GM12878 (cell line): ENCODE results near the gene CTNNA3. TPM values are rescaled to one million over a fixed set of nuclear protein-coding genes. Genes with fewer than 3 reads are reported as not detected.

Source experiments
- ATAC-seq: fragments of 200-7000 bp; cut with Tn5 transposase; 3 replicates; pipeline ENCODE4 v1.9.1; 2020; ENCODE audit warnings: mild to moderate bottlenecking, moderate library complexity
- BruUV-seq: library from RNA; stranded (reverse); fragments of 400-500 nt; replicated peaks from 2 replicates; lab custom pipeline; 2021; lab: Mats Ljungman, UMichigan
- CTCF ChIA-PET: fragments of 300-600 bp; sonication (Branson Sonifier 250); formaldehyde crosslinking; extraction: SDS; loops from one replicate; lab custom pipeline; 2021; ENCODE audit warnings: inconsistent platforms; lab: Yijun Ruan, JAX
- POLR2A ChIA-PET: fragments of 350-600 bp; formaldehyde crosslinking; extraction: SDS; loops from one replicate; lab custom pipeline; 2021; ENCODE audit warnings: inconsistent platforms; lab: Charles Lee
- RAD21 ChIA-PET: fragments of 300-600 bp; sonication (Branson Sonifier 250); formaldehyde crosslinking; loops from one replicate; lab custom pipeline; 2023; ENCODE audit warnings: antibody characterized with exemption; ENCODE audit not compliant: unreplicated experiment; lab: Charles Lee
- SMC1A ChIA-PET: fragments of 300-600 bp; sonication (Branson Sonifier 250); formaldehyde crosslinking; loops from one replicate; lab custom pipeline; 2023; ENCODE audit not compliant: unreplicated experiment, uncharacterized antibody; lab: Charles Lee
- DNase-seq: peaks from one replicate; pipeline ENCODE4 v3.0.0-alpha.2; 2011; ENCODE audit warnings: low read depth, low spot score
- FAIRE-seq: peaks from 3 replicates; lab custom pipeline; 2011; peaks lifted over from hg19 to GRCh38; lab: Jason Lieb, UNC
- H2AFZ ChIP-seq: 2 replicates; pipeline ENCODE4 v1.6.0; 2011; ENCODE audit warnings: low read depth, low read length, control low read depth; ENCODE audit not compliant: control insufficient read depth
- H3K27ac ChIP-seq: 2 replicates; pipeline ENCODE4 v1.5.1; 2011; ENCODE audit warnings: control low read depth; ENCODE audit not compliant: control insufficient read depth, insufficient read depth
- H3K27me3 ChIP-seq, 2 experiments: replicated peaks in 1 of 2; 2 replicates each; pipeline versions ENCODE4 v1.6.0 to v1.6.1; 2011; ENCODE audit warnings: low read length in 1 of 2; ENCODE audit not compliant: control insufficient read depth in 2 of 2, insufficient read depth in 2 of 2
- H3K36me3 ChIP-seq, 2 experiments: 2 replicates each; pipeline ENCODE4 v1.5.1; 2011; ENCODE audit warnings: low read length in 1 of 2; ENCODE audit not compliant: control insufficient read depth in 2 of 2, insufficient read depth in 2 of 2
- H3K4me1 ChIP-seq: 2 replicates; pipeline ENCODE4 v1.6.1; 2011; ENCODE audit warnings: mild to moderate bottlenecking, low read length, moderate library complexity, mixed read lengths; ENCODE audit not compliant: control insufficient read depth, insufficient read depth
- H3K4me2 ChIP-seq: 2 replicates; pipeline ENCODE4 v1.6.0; 2011; ENCODE audit warnings: control low read depth; ENCODE audit not compliant: control insufficient read depth, insufficient read depth
- H3K4me3 ChIP-seq: fragments of 200-600 bp; sonication (generic); 2 replicates; pipeline ENCODE4 v1.5.1; 2016
- H3K79me2 ChIP-seq: 2 replicates; pipeline ENCODE4 v1.6.0; 2011; ENCODE audit warnings: low read length; ENCODE audit not compliant: control insufficient read depth, insufficient read depth
- H3K9ac ChIP-seq: 2 replicates; pipeline ENCODE4 v1.8.0; 2011; ENCODE audit warnings: low read length, control low read depth, mixed read lengths; ENCODE audit not compliant: control insufficient read depth, insufficient read depth
- H3K9me3 ChIP-seq: replicated peaks from 3 replicates; pipeline ENCODE4 v1.5.1; 2011; ENCODE audit warnings: mild to moderate bottlenecking, low read length; ENCODE audit not compliant: control insufficient read depth, insufficient read depth
- H4K20me1 ChIP-seq: 2 replicates; pipeline ENCODE4 v1.6.0; 2011; ENCODE audit not compliant: control insufficient read depth, insufficient read depth
- BCL11A ChIP-seq: IDR thresholded peaks from 2 replicates; pipeline ENCODE4 v1.6.1; 2011; ENCODE audit warnings: low read depth, low read length
- IKZF2 ChIP-seq, 2 experiments: fragments of 450-650 bp; IDR thresholded peaks; 2 replicates each; pipeline ENCODE4 v1.6.1; 2017; ENCODE audit warnings: mild to moderate bottlenecking in 2 of 2, moderate library complexity in 2 of 2
- LARP7 ChIP-seq: fragments of 450-650 bp; IDR thresholded peaks from 2 replicates; pipeline ENCODE4 v1.6.1; 2017; ENCODE audit warnings: mild to moderate bottlenecking
- MXI1 ChIP-seq: fragments of 150-350 bp; IDR thresholded peaks from 2 replicates; pipeline ENCODE4 v1.6.1; 2011; ENCODE audit warnings: low read depth, mild to moderate bottlenecking, inconsistent platforms, low read length, improper control_type of control experiment
- NBN ChIP-seq: fragments of 450-650 bp; IDR thresholded peaks from 2 replicates; pipeline ENCODE4 v1.6.1; 2016
- SMC3 ChIP-seq: IDR thresholded peaks from 2 replicates; pipeline ENCODE4 v1.6.1; 2011; ENCODE audit warnings: low read length, improper control_type of control experiment, borderline replicate concordance
- WGBS: methylation state at CpG from one replicate; pipeline ENCODE4 v1.1.6; 2016; ENCODE audit warnings: low lambda C conversion rate; ENCODE audit not compliant: insufficient replicate concordance, insufficient coverage; ENCODE audit errors: missing lambda C conversion rate; 5-methylcytosine and 5-hydroxymethylcytosine counted together
- in situ Hi-C: fragments of 300-500 bp; cut with MboI; formaldehyde crosslinking; loops from 9 replicates; pipeline ENCODE4 v1.14.3; 2018; ENCODE audit warnings: mixed read lengths
- intact Hi-C: fragments of 100-400 bp; cut with micrococcal nuclease; formaldehyde crosslinking; loops from one replicate; pipeline ENCODE4 v1.14.2; 2022; ENCODE audit not compliant: unreplicated experiment
- polyA plus RNA-seq, 11 experiments: library from polyadenylated mRNA; depleted of rRNA in 4 of 11; unstranded in 6 of 11; stranded (reverse) in 5 of 11; fragments of >200 nt; fragmentation: Nextera tagmentation in 4 of 11; fragmentation: Illumina TruSeq in 1 of 11; extraction: Ambion mirVana in 4 of 11; extraction: Trizol in 1 of 11; gene quantifications; 1 replicate in 1 of 11; 2 replicates in 10 of 11; pipeline versions ENCODE4 v1.2.1 to v1.2.3, GENCODE V29; 2011 to 2016; ENCODE audit warnings: inconsistent platforms in 2 of 11, missing spikeins in 2 of 11, low read depth in 1 of 11
- total RNA-seq, 4 experiments: library from RNA; depleted of rRNA in 3 of 4; stranded (reverse); fragments of >200 nt in 3 of 4; fragmentation: Illumina TruSeq in 1 of 4; extraction: Trizol in 1 of 4; gene quantifications; 2 replicates each; pipeline versions ENCODE4 v1.2.1 to v1.2.3, GENCODE V29; 2013 to 2021
- TF ChIP-seq, protein P1 (sequence below): fragments of 450-650 bp; formaldehyde crosslinking; IDR thresholded peaks from 2 replicates; pipeline ENCODE4 v1.4.0; 2020; ENCODE audit warnings: mild to moderate bottlenecking, moderate library complexity
- TF ChIP-seq, protein P2 (sequence below): IDR thresholded peaks from 2 replicates; pipeline ENCODE4 v1.6.1; 2011; ENCODE audit warnings: low read depth, mild to moderate bottlenecking, low read length, moderate library complexity, borderline replicate concordance; ENCODE audit errors: extremely low read depth
- TF ChIP-seq, protein P3 (sequence below): fragments of 450-650 bp; IDR thresholded peaks from 2 replicates; pipeline ENCODE4 v1.6.1; 2017; ENCODE audit warnings: mild to moderate bottlenecking
- TF ChIP-seq, protein P4 (sequence below): IDR thresholded peaks from 2 replicates; pipeline ENCODE4 v1.6.1; 2011; ENCODE audit warnings: mild to moderate bottlenecking, low read depth, low read length, moderate library complexity; ENCODE audit not compliant: insufficient replicate concordance
- TF ChIP-seq, protein P5 (sequence below): IDR thresholded peaks from 2 replicates; pipeline ENCODE4 v1.6.1; 2012; ENCODE audit warnings: low read length, inconsistent platforms
- TF ChIP-seq, protein P6 (sequence below): IDR thresholded peaks from 2 replicates; pipeline ENCODE4 v1.6.1; 2012; ENCODE audit warnings: mild to moderate bottlenecking, low read depth, low read length

Gene CTNNA3
- total and polyA plus RNA-seq, 10 of the 15 experiments (the other 5 are each of a cell fraction or from before 2014, with no cell fraction given): under 0.01 to 4.5 (median 0.22) TPM; not detected in 2

DNA sequence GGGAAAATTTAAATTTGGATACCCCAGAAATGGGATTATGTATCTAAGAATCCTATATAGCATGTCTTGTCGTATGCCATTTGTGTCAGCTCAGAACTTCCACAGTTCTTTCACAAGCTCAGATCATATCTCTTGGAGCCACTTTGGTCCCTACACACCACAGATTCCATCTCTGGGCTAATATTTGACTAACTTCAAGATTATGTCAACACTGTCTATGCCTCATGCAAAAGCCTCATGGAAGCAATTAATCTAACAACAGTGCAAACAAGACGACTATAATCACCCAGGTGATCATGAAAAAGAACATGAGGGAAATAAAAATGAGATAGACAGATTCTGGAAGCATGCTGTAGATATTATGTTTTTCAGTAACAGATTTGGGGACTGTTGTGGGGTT lies 581.0 kb downstream of the CTNNA3 start:
- WGBS: 21% methylated on average over 2 of the region's 2 CpGs
- SMC1A ChIA-PET: interaction anchor here (0.8 to 2.8 kb wide), 2 partner anchors 9 to 16 kb away, joined by 3 to 9 read pairs; no protein-coding TSS in a partner anchor
- no peak overlapping the region for H2AFZ ChIP-seq
- BruUV-seq: no TSS peak
- no peaks in the 10 kb centered on the region for H3K4me1 ChIP-seq
- RAD21 ChIA-PET: no interaction called here
- no peaks in the 10 kb centered on the region for H3K79me2 ChIP-seq
- CTCF ChIA-PET: no interaction called here
- H3K27me3 ChIP-seq: no peaks in the 10 kb centered on the region
- intact Hi-C loops (no loop called here), in situ Hi-C loops (no loop called here)
- POLR2A ChIA-PET: no interaction called here
- no peak overlapping the region for H3K27ac ChIP-seq
- no peaks in the 10 kb centered on the region for H3K9me3 ChIP-seq
- DNase-seq (no peak), FAIRE-seq (no peak), ATAC-seq (no peak)
- no peak overlapping the region for H3K4me3 ChIP-seq
- H3K4me2 ChIP-seq: no peak overlapping the region
- H3K36me3 ChIP-seq: no peaks in the 10 kb centered on the region
- no peak overlapping the region for H3K9ac ChIP-seq
- H4K20me1 ChIP-seq: no peaks in the 10 kb centered on the region
- TF ChIP-seq SMC3 (no peak), NBN (no peak), LARP7 (no peak), IKZF2 (IDR thresholded peaks at IDR 0.05) (no peak), MXI1 (no peak), BCL11A (no peak)
- TF ChIP-seq, protein P1, sequence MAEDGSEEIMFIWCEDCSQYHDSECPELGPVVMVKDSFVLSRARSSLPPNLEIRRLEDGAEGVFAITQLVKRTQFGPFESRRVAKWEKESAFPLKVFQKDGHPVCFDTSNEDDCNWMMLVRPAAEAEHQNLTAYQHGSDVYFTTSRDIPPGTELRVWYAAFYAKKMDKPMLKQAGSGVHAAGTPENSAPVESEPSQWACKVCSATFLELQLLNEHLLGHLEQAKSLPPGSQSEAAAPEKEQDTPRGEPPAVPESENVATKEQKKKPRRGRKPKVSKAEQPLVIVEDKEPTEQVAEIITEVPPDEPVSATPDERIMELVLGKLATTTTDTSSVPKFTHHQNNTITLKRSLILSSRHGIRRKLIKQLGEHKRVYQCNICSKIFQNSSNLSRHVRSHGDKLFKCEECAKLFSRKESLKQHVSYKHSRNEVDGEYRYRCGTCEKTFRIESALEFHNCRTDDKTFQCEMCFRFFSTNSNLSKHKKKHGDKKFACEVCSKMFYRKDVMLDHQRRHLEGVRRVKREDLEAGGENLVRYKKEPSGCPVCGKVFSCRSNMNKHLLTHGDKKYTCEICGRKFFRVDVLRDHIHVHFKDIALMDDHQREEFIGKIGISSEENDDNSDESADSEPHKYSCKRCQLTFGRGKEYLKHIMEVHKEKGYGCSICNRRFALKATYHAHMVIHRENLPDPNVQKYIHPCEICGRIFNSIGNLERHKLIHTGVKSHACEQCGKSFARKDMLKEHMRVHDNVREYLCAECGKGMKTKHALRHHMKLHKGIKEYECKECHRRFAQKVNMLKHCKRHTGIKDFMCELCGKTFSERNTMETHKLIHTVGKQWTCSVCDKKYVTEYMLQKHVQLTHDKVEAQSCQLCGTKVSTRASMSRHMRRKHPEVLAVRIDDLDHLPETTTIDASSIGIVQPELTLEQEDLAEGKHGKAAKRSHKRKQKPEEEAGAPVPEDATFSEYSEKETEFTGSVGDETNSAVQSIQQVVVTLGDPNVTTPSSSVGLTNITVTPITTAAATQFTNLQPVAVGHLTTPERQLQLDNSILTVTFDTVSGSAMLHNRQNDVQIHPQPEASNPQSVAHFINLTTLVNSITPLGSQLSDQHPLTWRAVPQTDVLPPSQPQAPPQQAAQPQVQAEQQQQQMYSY: no peak
- TF ChIP-seq, protein P2, sequence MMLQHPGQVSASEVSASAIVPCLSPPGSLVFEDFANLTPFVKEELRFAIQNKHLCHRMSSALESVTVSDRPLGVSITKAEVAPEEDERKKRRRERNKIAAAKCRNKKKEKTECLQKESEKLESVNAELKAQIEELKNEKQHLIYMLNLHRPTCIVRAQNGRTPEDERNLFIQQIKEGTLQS: no peak
- TF ChIP-seq, protein P3, sequence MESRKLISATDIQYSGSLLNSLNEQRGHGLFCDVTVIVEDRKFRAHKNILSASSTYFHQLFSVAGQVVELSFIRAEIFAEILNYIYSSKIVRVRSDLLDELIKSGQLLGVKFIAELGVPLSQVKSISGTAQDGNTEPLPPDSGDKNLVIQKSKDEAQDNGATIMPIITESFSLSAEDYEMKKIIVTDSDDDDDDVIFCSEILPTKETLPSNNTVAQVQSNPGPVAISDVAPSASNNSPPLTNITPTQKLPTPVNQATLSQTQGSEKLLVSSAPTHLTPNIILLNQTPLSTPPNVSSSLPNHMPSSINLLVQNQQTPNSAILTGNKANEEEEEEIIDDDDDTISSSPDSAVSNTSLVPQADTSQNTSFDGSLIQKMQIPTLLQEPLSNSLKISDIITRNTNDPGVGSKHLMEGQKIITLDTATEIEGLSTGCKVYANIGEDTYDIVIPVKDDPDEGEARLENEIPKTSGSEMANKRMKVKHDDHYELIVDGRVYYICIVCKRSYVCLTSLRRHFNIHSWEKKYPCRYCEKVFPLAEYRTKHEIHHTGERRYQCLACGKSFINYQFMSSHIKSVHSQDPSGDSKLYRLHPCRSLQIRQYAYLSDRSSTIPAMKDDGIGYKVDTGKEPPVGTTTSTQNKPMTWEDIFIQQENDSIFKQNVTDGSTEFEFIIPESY: no peak
- TF ChIP-seq, protein P4, sequence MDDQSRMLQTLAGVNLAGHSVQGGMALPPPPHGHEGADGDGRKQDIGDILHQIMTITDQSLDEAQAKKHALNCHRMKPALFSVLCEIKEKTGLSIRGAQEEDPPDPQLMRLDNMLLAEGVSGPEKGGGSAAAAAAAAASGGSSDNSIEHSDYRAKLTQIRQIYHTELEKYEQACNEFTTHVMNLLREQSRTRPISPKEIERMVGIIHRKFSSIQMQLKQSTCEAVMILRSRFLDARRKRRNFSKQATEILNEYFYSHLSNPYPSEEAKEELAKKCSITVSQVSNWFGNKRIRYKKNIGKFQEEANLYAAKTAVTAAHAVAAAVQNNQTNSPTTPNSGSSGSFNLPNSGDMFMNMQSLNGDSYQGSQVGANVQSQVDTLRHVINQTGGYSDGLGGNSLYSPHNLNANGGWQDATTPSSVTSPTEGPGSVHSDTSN: no peak
- TF ChIP-seq, protein P5, sequence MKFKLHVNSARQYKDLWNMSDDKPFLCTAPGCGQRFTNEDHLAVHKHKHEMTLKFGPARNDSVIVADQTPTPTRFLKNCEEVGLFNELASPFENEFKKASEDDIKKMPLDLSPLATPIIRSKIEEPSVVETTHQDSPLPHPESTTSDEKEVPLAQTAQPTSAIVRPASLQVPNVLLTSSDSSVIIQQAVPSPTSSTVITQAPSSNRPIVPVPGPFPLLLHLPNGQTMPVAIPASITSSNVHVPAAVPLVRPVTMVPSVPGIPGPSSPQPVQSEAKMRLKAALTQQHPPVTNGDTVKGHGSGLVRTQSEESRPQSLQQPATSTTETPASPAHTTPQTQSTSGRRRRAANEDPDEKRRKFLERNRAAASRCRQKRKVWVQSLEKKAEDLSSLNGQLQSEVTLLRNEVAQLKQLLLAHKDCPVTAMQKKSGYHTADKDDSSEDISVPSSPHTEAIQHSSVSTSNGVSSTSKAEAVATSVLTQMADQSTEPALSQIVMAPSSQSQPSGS: no peak
- TF ChIP-seq, protein P6, sequence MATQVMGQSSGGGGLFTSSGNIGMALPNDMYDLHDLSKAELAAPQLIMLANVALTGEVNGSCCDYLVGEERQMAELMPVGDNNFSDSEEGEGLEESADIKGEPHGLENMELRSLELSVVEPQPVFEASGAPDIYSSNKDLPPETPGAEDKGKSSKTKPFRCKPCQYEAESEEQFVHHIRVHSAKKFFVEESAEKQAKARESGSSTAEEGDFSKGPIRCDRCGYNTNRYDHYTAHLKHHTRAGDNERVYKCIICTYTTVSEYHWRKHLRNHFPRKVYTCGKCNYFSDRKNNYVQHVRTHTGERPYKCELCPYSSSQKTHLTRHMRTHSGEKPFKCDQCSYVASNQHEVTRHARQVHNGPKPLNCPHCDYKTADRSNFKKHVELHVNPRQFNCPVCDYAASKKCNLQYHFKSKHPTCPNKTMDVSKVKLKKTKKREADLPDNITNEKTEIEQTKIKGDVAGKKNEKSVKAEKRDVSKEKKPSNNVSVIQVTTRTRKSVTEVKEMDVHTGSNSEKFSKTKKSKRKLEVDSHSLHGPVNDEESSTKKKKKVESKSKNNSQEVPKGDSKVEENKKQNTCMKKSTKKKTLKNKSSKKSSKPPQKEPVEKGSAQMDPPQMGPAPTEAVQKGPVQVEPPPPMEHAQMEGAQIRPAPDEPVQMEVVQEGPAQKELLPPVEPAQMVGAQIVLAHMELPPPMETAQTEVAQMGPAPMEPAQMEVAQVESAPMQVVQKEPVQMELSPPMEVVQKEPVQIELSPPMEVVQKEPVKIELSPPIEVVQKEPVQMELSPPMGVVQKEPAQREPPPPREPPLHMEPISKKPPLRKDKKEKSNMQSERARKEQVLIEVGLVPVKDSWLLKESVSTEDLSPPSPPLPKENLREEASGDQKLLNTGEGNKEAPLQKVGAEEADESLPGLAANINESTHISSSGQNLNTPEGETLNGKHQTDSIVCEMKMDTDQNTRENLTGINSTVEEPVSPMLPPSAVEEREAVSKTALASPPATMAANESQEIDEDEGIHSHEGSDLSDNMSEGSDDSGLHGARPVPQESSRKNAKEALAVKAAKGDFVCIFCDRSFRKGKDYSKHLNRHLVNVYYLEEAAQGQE: no peak
